Nephron progenitor cell (in vitro differentiated cells): ENCODE measurements around the gene DNMT1.

Experiments used
- DNase-seq: peaks from one replicate; pipeline ENCODE4 v3.0.0; 2021
- H3K27ac Mint-ChIP-seq: 2 replicates; pipeline ENCODE4 v1.8.0; 2021; ENCODE audit warnings: mild to moderate bottlenecking, moderate library complexity, mixed read lengths
- H3K27me3 Mint-ChIP-seq: 2 replicates; pipeline ENCODE4 v1.8.0; 2021; ENCODE audit warnings: mild to moderate bottlenecking, low read depth, mixed read lengths; ENCODE audit not compliant: poor library complexity
- H3K36me3 Mint-ChIP-seq: 2 replicates; pipeline ENCODE4 v1.8.0; 2021; ENCODE audit warnings: low read depth, mixed read lengths
- H3K4me1 Mint-ChIP-seq: 2 replicates; pipeline ENCODE4 v1.8.0; 2021; ENCODE audit warnings: mixed read lengths
- H3K4me3 Mint-ChIP-seq: 2 replicates; pipeline ENCODE4 v1.8.0; 2021; ENCODE audit warnings: mild to moderate bottlenecking, moderate library complexity, mixed read lengths
- H3K9me3 Mint-ChIP-seq: 2 replicates; pipeline ENCODE4 v1.8.0; 2021; ENCODE audit warnings: mild to moderate bottlenecking, moderate library complexity, mixed read lengths
- TF ChIP-seq, protein P1 (sequence below): fragments of 200-600 bp; sonication (generic); IDR thresholded peaks from 2 replicates; pipeline ENCODE4 v1.5.0; 2021; ENCODE audit warnings: antibody characterized with exemption

DNMT1 gene

GRCh38 chr19:10109528-10109927 is 85.2 kb downstream of the DNMT1 start:
- H3K9me3 Mint-ChIP-seq = no peaks in the 10 kb centered on the region
- H3K27ac Mint-ChIP-seq = no peak overlapping the region
- H3K36me3 Mint-ChIP-seq = peaks cover 30% of the 10 kb centered on the region
- no peak for DNase-seq
- H3K4me3 Mint-ChIP-seq = peak overlapping the region; percentile 30
- H3K4me1 Mint-ChIP-seq = peaks cover 22% of the 10 kb centered on the region
- TF ChIP-seq, protein P1, sequence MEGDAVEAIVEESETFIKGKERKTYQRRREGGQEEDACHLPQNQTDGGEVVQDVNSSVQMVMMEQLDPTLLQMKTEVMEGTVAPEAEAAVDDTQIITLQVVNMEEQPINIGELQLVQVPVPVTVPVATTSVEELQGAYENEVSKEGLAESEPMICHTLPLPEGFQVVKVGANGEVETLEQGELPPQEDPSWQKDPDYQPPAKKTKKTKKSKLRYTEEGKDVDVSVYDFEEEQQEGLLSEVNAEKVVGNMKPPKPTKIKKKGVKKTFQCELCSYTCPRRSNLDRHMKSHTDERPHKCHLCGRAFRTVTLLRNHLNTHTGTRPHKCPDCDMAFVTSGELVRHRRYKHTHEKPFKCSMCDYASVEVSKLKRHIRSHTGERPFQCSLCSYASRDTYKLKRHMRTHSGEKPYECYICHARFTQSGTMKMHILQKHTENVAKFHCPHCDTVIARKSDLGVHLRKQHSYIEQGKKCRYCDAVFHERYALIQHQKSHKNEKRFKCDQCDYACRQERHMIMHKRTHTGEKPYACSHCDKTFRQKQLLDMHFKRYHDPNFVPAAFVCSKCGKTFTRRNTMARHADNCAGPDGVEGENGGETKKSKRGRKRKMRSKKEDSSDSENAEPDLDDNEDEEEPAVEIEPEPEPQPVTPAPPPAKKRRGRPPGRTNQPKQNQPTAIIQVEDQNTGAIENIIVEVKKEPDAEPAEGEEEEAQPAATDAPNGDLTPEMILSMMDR = no peak
- H3K27me3 Mint-ChIP-seq = peaks cover 3% of the 10 kb centered on the region

GRCh38 chr19:10107817-10108367 is 86.9 kb downstream of the DNMT1 start:
- no peaks in the 10 kb centered on the region for H3K9me3 Mint-ChIP-seq
- H3K27ac Mint-ChIP-seq = no peak overlapping the region
- H3K4me3 Mint-ChIP-seq = peak overlapping the region; percentile 96
- H3K4me1 Mint-ChIP-seq = peaks cover 31% of the 10 kb centered on the region
- no peak for DNase-seq
- H3K27me3 Mint-ChIP-seq = peaks cover 7% of the 10 kb centered on the region
- H3K36me3 Mint-ChIP-seq = peaks cover 30% of the 10 kb centered on the region
- TF ChIP-seq, protein P1 = no peak

- Mint-ChIP-seq H3K27ac (peak overlapping the region; percentile 92), H3K9me3 (no peaks in the 10 kb centered on the region), H3K36me3 (peaks cover 30% of the 10 kb centered on the region), H3K4me3 (peak overlapping the region; percentile 96), H3K27me3 (peaks cover 8% of the 10 kb centered on the region), H3K4me1 (peaks cover 38% of the 10 kb centered on the region)
- DNase-seq = no peak
- TF ChIP-seq, protein P1 = no peak
These were observed 87.5 kb downstream of the DNMT1 start for GRCh38 chr19:10107254-10107653.

GRCh38 chr19:10106100-10106936 is 88.4 kb downstream of the DNMT1 start, which contains the start of gene PPAN:
TSS of gene PPAN (plus strand) at chr19:10106362. CDS start at chr19:10106395, 33 bp downstream.
- H3K27me3 Mint-ChIP-seq = peaks cover 8% of the 10 kb centered on the region
- H3K9me3 Mint-ChIP-seq = no peaks in the 10 kb centered on the region
- peak within 1 kb of the TSS; percentile 96 for H3K4me3 Mint-ChIP-seq
- TF ChIP-seq, protein P1 = no peak
- DNase-seq = peak; percentile 96
- peak within 1 kb of the TSS; percentile 92 for H3K27ac Mint-ChIP-seq
- peaks cover 30% of the 10 kb centered on the region for H3K36me3 Mint-ChIP-seq
- H3K4me1 Mint-ChIP-seq = peaks cover 43% of the 10 kb centered on the region

DNA sequence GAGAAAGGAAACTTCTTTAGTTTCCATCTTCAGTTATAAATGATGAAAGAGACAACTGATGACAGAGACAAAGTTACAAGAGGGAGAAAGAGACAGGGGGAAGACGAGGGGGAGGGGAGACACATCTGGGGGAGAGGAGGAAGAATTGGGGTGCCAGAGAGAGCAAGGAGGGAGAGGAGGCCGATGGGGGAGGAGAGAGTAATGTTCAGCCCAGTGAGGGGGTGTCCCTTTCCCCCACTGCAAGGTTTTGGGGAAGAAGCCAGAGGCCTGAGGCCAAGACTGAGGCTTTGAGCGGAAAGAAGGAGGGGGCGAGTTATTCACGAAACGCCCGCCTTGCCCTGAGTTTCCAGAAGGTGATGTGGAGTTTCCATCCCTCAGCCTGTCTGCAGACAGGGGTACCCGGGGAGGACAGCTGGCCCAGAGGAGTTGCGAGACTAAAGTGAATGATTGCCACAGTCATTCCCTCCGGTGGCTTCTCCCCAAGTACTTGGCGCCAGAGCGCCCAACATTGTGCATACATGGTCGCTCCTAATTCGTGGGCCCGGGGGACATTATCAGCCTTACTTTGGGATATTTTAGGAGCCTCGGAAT is 89.1 kb downstream of the DNMT1 start:
- TF ChIP-seq, protein P1 = no peak
- Mint-ChIP-seq H3K27ac (no peak overlapping the region), H3K36me3 (peaks cover 28% of the 10 kb centered on the region), H3K27me3 (peaks cover 14% of the 10 kb centered on the region), H3K4me3 (peak overlapping the region; percentile 96), H3K4me1 (peaks cover 44% of the 10 kb centered on the region), H3K9me3 (no peaks in the 10 kb centered on the region)
- DNase-seq = no peak
